SK-N-SH (cell line): ENCODE measurements around the gene DHRS1. TPM values are rescaled to one million over a fixed set of nuclear protein-coding genes. Genes with fewer than 3 reads are reported as not detected.

Source experiments
- CTCF ChIA-PET: fragments of 300-600, 350-600 bp; formaldehyde crosslinking; extraction: SDS; loops from one replicate; lab custom pipeline; 2021; lab: Yijun Ruan, JAX
- POLR2A ChIA-PET: fragments of 350-600 bp; sonication (Branson Sonifier 250); formaldehyde crosslinking; extraction: SDS; loops from one replicate; lab custom pipeline; 2020; ENCODE audit warnings: antibody characterized with exemption, inconsistent platforms; lab: Yijun Ruan, JAX
- DNase-seq: peaks from one replicate; pipeline ENCODE4 v3.0.0; 2012
- H2AFZ ChIP-seq: fragments of 200-600 bp; sonication (generic); 2 replicates; pipeline ENCODE4 v1.8.1; 2016; ENCODE audit warnings: antibody characterized with exemption, mild to moderate bottlenecking, low read depth
- H3F3A ChIP-seq: fragments of 200-600 bp; sonication (generic); replicated peaks from 2 replicates; pipeline ENCODE3; 2016; ENCODE audit warnings: antibody characterized with exemption, mild to moderate bottlenecking; ENCODE audit not compliant: insufficient read depth
- H3K27ac ChIP-seq, 2 experiments: fragments of 200-500 bp in 1 of 2; fragments of 200-600 bp in 1 of 2; sonication (Bioruptor generic) in 1 of 2; sonication (generic), shearing (Covaris generic) in 1 of 2; 2 replicates each; pipeline versions ENCODE4 v1.5.1 to v1.6.1; 2014 to 2016; ENCODE audit warnings: low read depth in 2 of 2, inconsistent platforms in 1 of 2, low read length in 1 of 2, mild to moderate bottlenecking in 1 of 2, mixed read lengths in 1 of 2
- H3K27me3 ChIP-seq: fragments of 200-600 bp; sonication (generic), shearing (Covaris generic); 2 replicates; pipeline ENCODE4 v1.6.1; 2016; ENCODE audit warnings: mixed run types; ENCODE audit not compliant: insufficient read depth
- H3K36me3 ChIP-seq, 2 experiments: fragments of 200-500 bp in 1 of 2; fragments of 200-600 bp in 1 of 2; sonication (Bioruptor generic) in 1 of 2; sonication (generic) in 1 of 2; replicated peaks in 1 of 2; 2 replicates each; pipeline versions ENCODE3 to v1.5.1; 2014 to 2016; ENCODE audit warnings: low read length in 1 of 2, mild to moderate bottlenecking in 1 of 2; ENCODE audit not compliant: insufficient read depth in 2 of 2, control insufficient read depth in 1 of 2
- H3K4me1 ChIP-seq, 2 experiments: fragments of 200-500 bp in 1 of 2; fragments of 200-600 bp in 1 of 2; sonication (Bioruptor generic) in 1 of 2; sonication (generic), shearing (Covaris generic) in 1 of 2; 2 replicates each; pipeline versions ENCODE4 v1.5.1 to v1.6.1; 2014 to 2016; ENCODE audit warnings: low read depth in 1 of 2, low read length in 1 of 2, mixed run types in 1 of 2; ENCODE audit not compliant: insufficient read depth in 2 of 2, control insufficient read depth in 1 of 2
- H3K4me2 ChIP-seq: fragments of 200-600 bp; sonication (generic), shearing (Covaris generic); 2 replicates; pipeline ENCODE4 v1.6.1; 2017; ENCODE audit warnings: mixed run types
- H3K4me3 ChIP-seq, 2 experiments: fragments of 200-500 bp in 1 of 2; fragments of 200-600 bp in 1 of 2; sonication (Bioruptor generic) in 1 of 2; sonication (generic), shearing (Covaris generic) in 1 of 2; 2 replicates each; pipeline versions ENCODE4 v1.5.1 to v1.8.1; 2014 to 2016; ENCODE audit warnings: low read depth in 2 of 2, inconsistent platforms in 1 of 2, low read length in 1 of 2, mild to moderate bottlenecking in 1 of 2, mixed read lengths in 1 of 2, moderate library complexity in 1 of 2
- H3K79me2 ChIP-seq: fragments of 200-600 bp; sonication (generic); 2 replicates; pipeline ENCODE4 v1.8.1; 2017; ENCODE audit warnings: mild to moderate bottlenecking; ENCODE audit not compliant: insufficient read depth
- H3K9ac ChIP-seq: fragments of 200-600 bp; sonication (generic); 2 replicates; pipeline ENCODE4 v1.6.1; 2017; ENCODE audit warnings: mixed run types
- H3K9me2 ChIP-seq: fragments of 200-600 bp; sonication (generic); 2 replicates; pipeline ENCODE4 v1.6.1; 2017; ENCODE audit warnings: mixed run types
- H3K9me3 ChIP-seq: fragments of 200-600 bp; sonication (generic); 2 replicates; pipeline ENCODE4 v1.6.1; 2017; ENCODE audit warnings: mixed run types, mild to moderate bottlenecking, moderate library complexity
- H4K20me1 ChIP-seq: fragments of 200-600 bp; sonication (generic); 2 replicates; pipeline ENCODE4 v1.6.1; 2017; ENCODE audit warnings: mild to moderate bottlenecking, mixed run types; ENCODE audit not compliant: insufficient read depth
- EZH2phosphoT487 ChIP-seq: fragments of 200-600 bp; sonication (generic); IDR thresholded peaks from 2 replicates; pipeline ENCODE4 v1.6.1; 2017; ENCODE audit warnings: low read depth, mixed run types, mild to moderate bottlenecking, antibody characterized with exemption, moderate library complexity, borderline replicate concordance
- FOXJ3 ChIP-seq: sonication (generic); formaldehyde crosslinking; IDR thresholded peaks from 2 replicates; pipeline ENCODE4 v1.5.1; 2020; ENCODE audit warnings: mild to moderate bottlenecking, missing genetic modification reagents
- GABPA ChIP-seq: IDR thresholded peaks from 2 replicates; pipeline ENCODE4 v1.4.0; 2012; ENCODE audit warnings: low read depth, mild to moderate bottlenecking
- MAX ChIP-seq: IDR thresholded peaks from 2 replicates; pipeline ENCODE4 v1.4.0; 2012; ENCODE audit warnings: low read depth
- MXI1 ChIP-seq: IDR thresholded peaks from 2 replicates; pipeline ENCODE4 v1.6.1; 2012; ENCODE audit warnings: mild to moderate bottlenecking, low read depth, low read length, improper control_type of control experiment
- REST ChIP-seq: IDR thresholded peaks from 2 replicates; pipeline ENCODE4 v1.6.1; 2012; ENCODE audit warnings: mild to moderate bottlenecking, low read depth, low read length, moderate library complexity
- RXRA ChIP-seq: IDR thresholded peaks from 2 replicates; pipeline ENCODE4 v1.4.0; 2012; ENCODE audit warnings: low read depth, mild to moderate bottlenecking, borderline replicate concordance
- TCF12 ChIP-seq: IDR thresholded peaks from 2 replicates; pipeline ENCODE4 v1.4.0; 2012
- TEAD4 ChIP-seq: IDR thresholded peaks from 2 replicates; pipeline ENCODE4 v1.4.0; 2012; ENCODE audit warnings: mild to moderate bottlenecking, borderline replicate concordance; ENCODE audit not compliant: insufficient read depth
- USF1 ChIP-seq: IDR thresholded peaks from 2 replicates; pipeline ENCODE4 v1.4.0; 2012; ENCODE audit warnings: low read depth, borderline replicate concordance
- ZBTB33 ChIP-seq: IDR thresholded peaks from 2 replicates; pipeline ENCODE4 v1.4.0; 2012; ENCODE audit warnings: low read depth, borderline replicate concordance
- WGBS: methylation state at CpG from one replicate; pipeline ENCODE4 v1.1.6; 2017; ENCODE audit warnings: low lambda C conversion rate; 5-methylcytosine and 5-hydroxymethylcytosine counted together
- polyA plus RNA-seq, 3 experiments: library from polyadenylated mRNA; depleted of rRNA; stranded (reverse); fragments of >200 nt; gene quantifications; 2 replicates each; pipeline ENCODE4 v1.2.3, GENCODE V29; 2012
- TF ChIP-seq, protein P1 (sequence below): fragments of 150-350 bp; IDR thresholded peaks from 2 replicates; pipeline ENCODE4 v1.6.1; 2016; ENCODE audit warnings: mild to moderate bottlenecking, low read depth, low read length
- TF ChIP-seq, protein P2 (sequence below): IDR thresholded peaks from 2 replicates; pipeline ENCODE4; 2012

DHRS1 gene
- polyA plus RNA-seq, 1 of the 3 experiments (the other 2 are of a cell fraction) = 65.4 TPM

GRCh38 chr14:24307156-24307574 is 7.6 kb upstream of the DHRS1 start:
- H3K27me3 ChIP-seq = no peaks in the 10 kb centered on the region
- TF ChIP-seq REST (no peak), USF1 (no peak), FOXJ3 (no peak), MAX (no peak), TEAD4 (no peak)
- TF ChIP-seq, protein P1, sequence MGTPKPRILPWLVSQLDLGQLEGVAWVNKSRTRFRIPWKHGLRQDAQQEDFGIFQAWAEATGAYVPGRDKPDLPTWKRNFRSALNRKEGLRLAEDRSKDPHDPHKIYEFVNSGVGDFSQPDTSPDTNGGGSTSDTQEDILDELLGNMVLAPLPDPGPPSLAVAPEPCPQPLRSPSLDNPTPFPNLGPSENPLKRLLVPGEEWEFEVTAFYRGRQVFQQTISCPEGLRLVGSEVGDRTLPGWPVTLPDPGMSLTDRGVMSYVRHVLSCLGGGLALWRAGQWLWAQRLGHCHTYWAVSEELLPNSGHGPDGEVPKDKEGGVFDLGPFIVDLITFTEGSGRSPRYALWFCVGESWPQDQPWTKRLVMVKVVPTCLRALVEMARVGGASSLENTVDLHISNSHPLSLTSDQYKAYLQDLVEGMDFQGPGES = no peak
- no peaks in the 10 kb centered on the region for H3K9me3 ChIP-seq
- H3K4me1 ChIP-seq = peaks cover 0 to 2% of the 10 kb centered on the region in 2 experiments; a peak in 1 of 4 replicates
- no peaks in the 10 kb centered on the region for H3K9me2 ChIP-seq
- ChIA-PET POLR2A (interaction anchor here (1.2 kb wide), 1 partner anchor 119 kb away, joined by 3 read pairs; no protein-coding TSS in a partner anchor), CTCF (interaction anchor here (0.7 to 6.7 kb wide), 20 partner anchors 8 to 292 kb away, joined by 3 to 115 read pairs (median 12); partner anchors contain the start of genes DHRS1, NOP9, RABGGTA and TINF2)
- no peak overlapping the region for H3K27ac ChIP-seq
- 87% methylated on average over 11 of the region's 11 CpGs for WGBS
- H3F3A ChIP-seq = peaks cover 4% of the 10 kb centered on the region
- H3K79me2 ChIP-seq = peaks cover under 1% of the 10 kb centered on the region; the same call in 1 of the 2 replicates
- no peak overlapping the region for H3K4me3 ChIP-seq
- H4K20me1 ChIP-seq = no peaks in the 10 kb centered on the region
- no peak overlapping the region for H3K4me2 ChIP-seq
- DNase-seq = no peak
- no peak overlapping the region for H2AFZ ChIP-seq
- H3K36me3 ChIP-seq = peaks cover 27 to 74% of the 10 kb centered on the region in 2 experiments
- no peak overlapping the region for H3K9ac ChIP-seq

- peaks cover 6 to 13% of the 10 kb centered on the region in 2 experiments; a peak in 3 of 4 replicates for H3K4me1 ChIP-seq
- no peak for DNase-seq
- H4K20me1 ChIP-seq = no peaks in the 10 kb centered on the region
- H3K4me3 ChIP-seq = no peak overlapping the region
- WGBS = 95% methylated on average over 10 of the region's 11 CpGs
- H3K4me2 ChIP-seq = no peak overlapping the region
- ChIA-PET POLR2A (no interaction called here), CTCF (interaction anchor here (0.8 to 6.4 kb wide), 3 partner anchors 9 to 62 kb away, joined by 4 to 66 read pairs (median 5); partner anchors contain the start of gene TINF2)
- no peak overlapping the region for H2AFZ ChIP-seq
- H3K9me2 ChIP-seq = no peaks in the 10 kb centered on the region
- H3K36me3 ChIP-seq = peaks cover 33 to 68% of the 10 kb centered on the region in 2 experiments
- H3K27me3 ChIP-seq = no peaks in the 10 kb centered on the region
- H3K9ac ChIP-seq = no peak overlapping the region
- H3K79me2 ChIP-seq = peaks cover 28% of the 10 kb centered on the region
- H3K9me3 ChIP-seq = no peaks in the 10 kb centered on the region
- TF ChIP-seq TCF12 (no peak), FOXJ3 (no peak), GABPA (no peak), ZBTB33 (no peak), MAX (no peak), MXI1 (no peak), EZH2phosphoT487 (no peak), TEAD4 (no peak), RXRA (no peak)
- TF ChIP-seq, protein P2, sequence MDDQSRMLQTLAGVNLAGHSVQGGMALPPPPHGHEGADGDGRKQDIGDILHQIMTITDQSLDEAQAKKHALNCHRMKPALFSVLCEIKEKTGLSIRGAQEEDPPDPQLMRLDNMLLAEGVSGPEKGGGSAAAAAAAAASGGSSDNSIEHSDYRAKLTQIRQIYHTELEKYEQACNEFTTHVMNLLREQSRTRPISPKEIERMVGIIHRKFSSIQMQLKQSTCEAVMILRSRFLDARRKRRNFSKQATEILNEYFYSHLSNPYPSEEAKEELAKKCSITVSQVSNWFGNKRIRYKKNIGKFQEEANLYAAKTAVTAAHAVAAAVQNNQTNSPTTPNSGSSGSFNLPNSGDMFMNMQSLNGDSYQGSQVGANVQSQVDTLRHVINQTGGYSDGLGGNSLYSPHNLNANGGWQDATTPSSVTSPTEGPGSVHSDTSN = no peak
- H3F3A ChIP-seq = peaks cover 4% of the 10 kb centered on the region
- H3K27ac ChIP-seq = no peak overlapping the region
These were observed 4.4 kb upstream of the DHRS1 start for GRCh38 chr14:24304019-24304387.
